HuH-7 (cell line): ENCODE measurements around the gene PCDHGA11.
A peak's percentile ranks its signal among the peaks of the same experiment; 100 is the strongest.
"Not testable (repeated sequence)": the region's sequence is repeated elsewhere in the genome, so short reads cannot be mapped to it uniquely, and the experiment has no call there.

ENCODE experiments used
- DNase-seq: peaks from one replicate; pipeline ENCODE4 v3.0.0; 2011; ENCODE audit warnings: low spot score

PCDHGA11 gene

DNA sequence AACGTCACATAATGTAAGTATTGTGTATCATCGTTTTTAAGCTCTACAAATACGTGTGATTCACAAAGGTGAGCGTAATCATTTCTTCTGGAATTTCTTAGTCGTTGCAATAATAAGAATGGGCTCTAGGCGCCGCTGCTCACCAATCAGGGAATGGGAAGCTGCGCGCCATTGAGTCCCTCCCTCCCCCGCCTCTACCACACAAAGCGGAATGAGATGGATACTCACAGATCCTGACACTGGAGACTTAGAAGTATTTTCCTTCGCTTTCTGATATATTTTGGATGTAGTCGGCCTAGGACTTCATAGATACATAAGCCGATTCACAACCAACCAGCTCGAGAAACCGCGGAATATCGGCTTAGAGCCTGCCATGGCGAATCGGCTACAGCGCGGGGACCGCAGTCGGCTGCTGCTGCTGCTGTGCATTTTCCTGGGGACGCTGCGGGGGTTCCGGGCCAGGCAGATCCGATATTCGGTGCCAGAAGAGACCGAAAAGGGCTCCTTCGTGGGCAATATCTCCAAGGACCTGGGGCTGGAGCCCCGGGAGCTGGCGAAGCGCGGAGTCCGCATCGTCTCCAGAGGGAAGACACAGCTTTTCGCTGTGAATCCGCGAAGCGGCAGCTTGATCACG is at the start of gene PCDHGA11:
Gene PCDHGA11, plus strand, starts transcription at position 197 of the 634 bp plus-strand sequence. Its CDS starts 177 bp downstream, at position 374.
- DNase-seq, result no peak

DNA sequence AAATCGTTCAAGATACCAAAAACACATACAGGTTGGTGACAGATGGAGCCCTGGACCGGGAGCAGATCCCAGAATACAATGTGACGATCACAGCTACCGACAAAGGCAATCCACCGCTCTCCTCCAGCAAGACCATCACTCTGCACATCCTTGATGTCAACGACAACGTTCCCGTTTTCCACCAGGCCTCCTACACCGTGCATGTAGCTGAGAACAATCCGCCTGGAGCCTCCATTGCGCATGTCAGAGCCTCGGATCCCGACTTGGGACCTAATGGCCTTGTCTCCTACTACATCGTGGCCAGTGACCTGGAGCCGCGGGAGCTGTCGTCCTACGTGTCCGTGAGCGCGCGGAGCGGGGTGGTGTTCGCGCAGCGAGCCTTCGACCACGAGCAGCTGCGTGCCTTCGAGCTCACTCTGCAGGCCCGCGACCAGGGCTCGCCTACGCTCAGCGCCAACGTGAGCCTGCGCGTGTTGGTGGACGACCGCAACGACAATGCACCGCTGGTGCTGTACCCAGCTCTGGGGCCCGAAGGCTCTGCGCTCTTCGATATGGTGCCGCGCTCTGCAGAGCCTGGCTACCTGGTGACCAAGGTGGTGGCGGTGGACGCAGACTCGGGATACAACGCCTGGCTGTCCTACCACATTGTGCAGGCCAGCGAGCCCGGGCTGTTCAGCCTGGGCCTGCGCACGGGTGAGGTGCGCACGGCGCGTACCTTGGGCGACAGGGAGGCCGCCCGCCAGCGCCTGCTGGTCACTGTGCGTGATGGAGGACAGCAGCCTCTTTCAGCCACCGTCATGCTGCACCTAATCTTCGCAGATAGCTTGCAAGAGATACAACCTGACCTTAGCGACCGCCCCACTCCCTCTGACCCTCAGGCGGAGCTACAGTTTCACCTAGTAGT is 49.0 kb upstream of the PCDHGA11 start:
- no peak for DNase-seq

DNA sequence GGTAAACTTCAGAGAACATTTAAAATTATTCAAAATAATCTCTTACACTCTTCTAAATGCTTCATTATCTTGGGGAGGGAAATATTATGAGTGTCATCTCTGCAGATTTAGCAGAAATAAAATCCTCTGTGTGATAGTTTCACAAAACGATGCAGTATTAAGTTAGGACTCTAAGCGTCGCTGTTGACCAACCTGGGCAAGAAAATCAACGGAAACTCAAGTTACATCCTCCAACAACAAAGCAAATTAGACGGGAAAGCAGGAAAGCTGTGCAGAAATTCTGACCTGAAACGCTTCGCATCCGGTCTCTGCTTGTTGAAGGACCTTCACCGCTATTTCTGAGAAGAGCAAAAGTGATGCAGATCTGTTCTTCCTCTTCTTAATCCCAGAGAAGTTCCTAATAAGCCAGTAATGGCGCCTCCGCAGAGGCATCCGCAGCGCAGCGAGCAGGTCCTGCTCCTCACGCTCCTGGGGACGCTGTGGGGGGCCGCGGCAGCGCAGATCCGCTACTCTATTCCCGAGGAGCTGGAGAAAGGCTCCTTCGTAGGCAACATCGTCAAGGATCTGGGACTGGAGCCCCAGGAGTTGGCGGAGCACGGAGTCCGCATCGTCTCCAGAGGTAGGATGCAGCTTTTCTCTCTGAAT is 47.1 kb upstream of the PCDHGA11 start, which contains the start of gene PCDHGA6:
Gene PCDHGA6, plus strand, starts transcription at position 219 of the 645 bp plus-strand sequence. Its CDS starts 193 bp downstream, at position 412.
- DNase-seq, result no peak

DNA sequence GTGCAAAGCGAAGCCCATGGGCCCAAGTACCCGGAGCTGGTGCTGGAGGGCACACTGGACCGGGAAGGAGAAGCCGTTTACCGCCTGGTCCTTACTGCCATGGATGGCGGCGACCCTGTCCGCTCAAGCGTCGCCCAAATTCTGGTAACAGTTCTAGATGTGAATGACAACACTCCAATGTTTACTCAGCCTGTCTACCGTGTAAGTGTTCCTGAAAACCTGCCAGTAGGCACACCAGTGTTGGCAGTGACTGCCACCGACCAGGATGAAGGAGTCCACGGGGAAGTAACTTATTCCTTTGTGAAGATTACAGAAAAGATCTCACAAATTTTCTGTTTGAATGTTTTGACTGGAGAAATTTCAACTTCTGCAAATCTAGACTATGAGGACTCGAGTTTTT is 46.2 kb upstream of the PCDHGA11 start:
- DNase-seq, result no peak

DNA sequence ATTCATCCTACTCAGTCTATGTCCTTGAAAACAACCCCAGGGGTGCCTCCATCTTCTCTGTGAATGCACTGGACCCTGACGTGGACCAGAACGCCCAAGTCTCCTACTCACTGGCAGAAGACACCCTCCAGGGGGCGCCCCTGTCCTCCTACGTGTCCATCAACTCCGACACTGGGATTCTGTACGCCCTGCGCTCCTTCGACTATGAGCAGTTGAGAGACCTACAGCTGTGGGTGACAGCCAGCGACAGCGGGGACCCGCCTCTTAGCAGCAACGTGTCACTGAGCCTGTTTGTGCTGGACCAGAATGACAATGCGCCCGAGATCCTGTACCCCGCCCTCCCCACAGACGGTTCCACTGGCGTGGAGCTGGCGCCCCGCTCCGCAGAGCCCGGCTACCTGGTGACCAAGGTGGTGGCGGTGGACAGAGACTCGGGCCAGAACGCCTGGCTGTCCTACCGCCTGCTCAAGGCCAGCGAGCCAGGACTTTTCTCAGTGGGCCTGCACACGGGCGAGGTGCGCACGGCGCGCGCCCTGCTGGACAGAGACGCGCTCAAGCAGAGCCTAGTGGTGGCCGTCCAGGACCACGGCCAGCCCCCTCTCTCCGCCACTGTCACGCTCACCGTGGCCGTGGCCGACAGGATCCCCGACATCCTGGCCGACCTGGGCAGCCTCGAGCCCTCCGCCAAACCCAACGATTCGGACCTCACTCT is 45.3 kb upstream of the PCDHGA11 start:
- not testable (repeated sequence) for DNase-seq

DNA sequence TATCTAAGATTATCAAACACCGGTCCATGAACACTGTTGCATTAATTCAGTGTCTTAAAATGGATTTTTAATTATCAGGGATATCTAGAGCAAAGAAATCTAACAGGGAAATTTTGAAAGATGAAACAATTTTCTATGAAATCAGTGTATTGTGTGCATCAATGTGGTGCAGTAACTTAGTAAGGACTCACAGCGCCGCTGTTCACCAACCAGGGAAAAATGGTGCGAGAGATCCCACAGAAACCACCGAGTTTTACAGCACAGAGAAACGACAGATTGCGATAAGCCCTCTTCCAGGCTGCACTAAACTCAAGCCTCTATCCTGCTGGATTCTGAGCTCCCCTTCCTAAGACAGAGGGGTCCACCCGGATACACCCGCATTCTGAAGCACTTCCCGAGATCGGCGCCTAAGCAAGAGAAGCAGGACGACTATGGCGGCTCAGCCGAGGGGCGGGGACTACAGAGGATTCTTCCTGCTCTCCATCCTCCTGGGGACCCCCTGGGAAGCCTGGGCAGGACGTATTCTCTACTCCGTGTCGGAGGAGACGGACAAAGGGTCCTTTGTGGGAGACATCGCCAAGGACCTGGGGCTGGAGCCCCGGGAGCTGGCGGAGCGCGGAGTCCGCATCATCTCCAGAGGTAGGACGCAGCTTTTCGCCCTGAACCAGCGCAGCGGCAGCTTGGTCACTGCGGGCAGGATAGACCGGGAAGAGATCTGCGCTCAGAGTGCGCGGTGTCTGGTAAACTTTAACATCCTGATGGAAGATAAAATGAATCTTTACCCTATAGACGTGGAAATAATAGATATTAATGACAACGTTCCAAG is 38.2 kb upstream of the PCDHGA11 start, which contains the start of gene PCDHGA7:
Gene PCDHGA7, plus strand, starts transcription at position 274 of the 826 bp plus-strand sequence. Its CDS starts 158 bp downstream, at position 432.
- peak; percentile 70 for DNase-seq

DNA sequence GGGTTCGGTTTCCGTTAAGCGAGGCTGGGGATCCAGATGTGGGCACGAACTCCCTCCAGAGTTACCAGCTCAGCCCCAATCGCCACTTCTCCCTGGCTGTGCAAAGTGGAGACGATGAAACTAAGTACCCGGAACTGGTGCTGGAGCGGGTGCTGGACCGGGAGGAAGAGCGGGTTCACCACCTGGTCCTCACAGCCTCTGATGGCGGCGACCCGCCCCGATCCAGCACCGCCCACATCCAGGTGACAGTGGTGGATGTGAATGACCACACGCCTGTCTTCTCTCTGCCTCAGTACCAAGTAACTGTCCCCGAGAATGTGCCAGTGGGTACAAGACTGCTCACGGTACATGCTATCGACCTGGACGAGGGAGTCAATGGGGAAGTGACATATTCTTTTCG is 37.5 kb upstream of the PCDHGA11 start:
- DNase-seq, result no peak

DNA sequence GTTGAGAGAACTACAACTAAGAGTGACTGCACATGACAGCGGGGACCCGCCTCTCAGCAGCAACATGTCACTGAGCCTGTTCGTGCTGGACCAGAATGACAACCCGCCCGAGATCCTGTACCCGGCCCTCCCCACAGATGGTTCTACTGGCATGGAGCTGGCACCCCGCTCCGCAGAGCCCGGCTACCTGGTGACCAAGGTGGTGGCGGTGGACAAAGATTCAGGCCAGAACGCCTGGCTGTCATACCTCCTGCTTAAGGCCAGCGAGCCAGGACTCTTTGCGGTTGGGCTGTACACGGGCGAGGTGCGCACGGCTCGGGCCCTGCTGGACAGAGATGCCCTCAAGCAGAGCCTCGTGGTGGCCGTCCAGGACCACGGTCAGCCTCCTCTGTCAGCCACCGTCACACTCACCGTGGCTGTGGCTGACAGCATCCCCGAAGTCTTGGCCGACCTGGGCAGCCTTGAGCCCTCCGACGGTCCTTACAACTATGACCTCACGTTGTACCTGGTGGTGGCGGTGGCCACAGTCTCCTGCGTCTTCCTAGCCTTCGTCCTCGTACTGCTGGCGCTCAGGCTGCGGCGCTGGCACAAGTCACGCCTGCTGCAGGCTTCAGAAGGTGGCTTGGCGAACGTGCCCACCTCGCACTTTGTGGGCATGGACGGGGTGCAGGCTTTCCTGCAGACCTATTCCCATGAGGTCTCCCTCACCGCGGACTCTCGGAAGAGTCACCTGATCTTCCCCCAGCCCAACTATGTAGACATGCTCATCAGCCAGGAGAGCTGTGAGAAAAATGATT is 36.2 kb upstream of the PCDHGA11 start:
- no peak for DNase-seq

DNA sequence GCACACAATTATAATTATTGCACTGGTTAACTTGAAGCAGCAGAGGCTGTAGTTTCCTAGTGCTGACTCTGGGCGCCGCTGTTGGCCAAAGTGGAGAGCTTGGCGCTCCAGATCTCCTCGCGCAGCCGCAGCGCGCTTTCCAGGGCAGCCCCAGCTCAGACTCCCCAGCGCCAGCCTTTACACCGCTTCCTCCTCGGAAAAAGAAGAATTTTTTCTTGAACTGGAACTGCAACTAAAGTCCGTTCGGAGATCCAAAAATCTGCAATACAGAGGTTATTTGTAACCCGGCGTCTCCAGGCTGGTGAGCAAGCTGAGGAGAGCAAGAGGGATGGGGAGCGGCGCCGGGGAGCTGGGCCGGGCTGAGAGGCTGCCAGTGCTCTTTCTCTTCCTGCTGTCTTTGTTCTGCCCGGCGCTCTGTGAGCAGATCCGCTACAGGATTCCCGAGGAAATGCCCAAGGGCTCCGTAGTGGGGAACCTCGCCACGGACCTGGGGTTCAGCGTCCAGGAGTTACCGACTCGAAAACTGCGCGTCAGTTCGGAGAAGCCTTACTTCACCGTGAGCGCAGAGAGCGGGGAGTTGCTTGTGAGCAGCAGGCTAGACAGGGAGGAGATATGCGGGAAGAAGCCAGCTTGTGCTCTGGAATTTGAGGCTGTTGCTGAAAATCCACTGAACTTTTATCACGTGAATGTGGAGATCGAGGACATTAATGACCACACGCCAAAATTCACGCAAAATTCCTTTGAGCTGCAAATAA is 33.1 kb upstream of the PCDHGA11 start, which contains the start of gene PCDHGB4:
Gene PCDHGB4, plus strand, starts transcription at position 142 of the 755 bp plus-strand sequence. Its CDS starts 187 bp downstream, at position 329.
- not testable (repeated sequence) for DNase-seq

DNA sequence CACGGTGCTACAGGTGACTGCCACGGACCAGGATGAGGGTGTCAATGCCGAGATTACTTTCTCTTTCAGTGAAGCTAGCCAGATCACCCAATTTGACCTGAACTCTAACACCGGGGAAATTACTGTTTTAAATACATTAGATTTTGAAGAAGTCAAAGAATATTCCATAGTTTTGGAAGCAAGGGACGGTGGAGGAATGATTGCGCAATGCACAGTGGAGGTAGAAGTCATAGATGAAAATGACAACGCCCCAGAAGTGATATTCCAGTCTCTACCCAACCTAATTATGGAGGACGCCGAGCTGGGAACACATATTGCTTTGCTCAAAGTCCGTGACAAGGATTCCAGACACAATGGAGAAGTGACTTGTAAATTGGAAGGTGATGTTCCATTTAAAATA is 32.2 kb upstream of the PCDHGA11 start:
- no peak for DNase-seq

DNA sequence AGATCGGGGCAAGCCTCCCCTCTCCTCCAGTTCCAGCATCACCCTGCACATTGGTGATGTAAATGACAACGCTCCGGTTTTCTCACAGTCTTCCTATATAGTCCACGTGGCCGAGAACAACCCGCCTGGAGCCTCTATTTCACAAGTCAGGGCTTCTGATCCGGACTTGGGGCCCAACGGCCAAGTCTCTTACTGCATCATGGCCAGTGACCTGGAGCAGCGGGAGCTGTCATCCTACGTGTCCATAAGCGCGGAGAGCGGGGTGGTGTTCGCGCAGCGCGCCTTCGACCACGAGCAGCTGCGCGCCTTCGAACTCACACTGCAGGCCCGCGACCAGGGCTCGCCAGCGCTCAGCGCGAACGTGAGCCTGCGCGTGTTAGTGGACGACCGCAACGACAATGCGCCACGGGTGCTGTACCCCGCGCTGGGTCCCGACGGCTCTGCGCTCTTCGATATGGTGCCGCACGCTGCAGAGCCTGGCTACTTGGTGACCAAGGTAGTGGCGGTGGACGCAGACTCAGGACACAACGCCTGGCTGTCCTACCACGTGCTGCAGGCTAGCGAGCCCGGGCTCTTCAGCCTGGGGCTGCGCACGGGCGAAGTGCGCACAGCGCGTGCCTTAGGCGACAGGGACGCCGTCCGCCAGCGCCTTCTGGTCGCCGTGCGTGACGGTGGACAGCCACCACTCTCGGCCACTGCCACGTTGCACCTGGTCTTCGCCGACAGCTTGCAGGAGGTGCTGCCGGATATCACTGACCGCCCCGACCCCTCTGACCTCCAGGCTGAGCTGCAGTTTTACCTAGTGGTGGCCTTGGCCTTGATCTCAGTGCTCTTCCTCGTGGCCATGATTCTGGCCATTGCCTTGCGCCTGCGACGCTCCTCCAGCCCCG is 31.5 kb upstream of the PCDHGA11 start:
- DNase-seq, result no peak

DNA sequence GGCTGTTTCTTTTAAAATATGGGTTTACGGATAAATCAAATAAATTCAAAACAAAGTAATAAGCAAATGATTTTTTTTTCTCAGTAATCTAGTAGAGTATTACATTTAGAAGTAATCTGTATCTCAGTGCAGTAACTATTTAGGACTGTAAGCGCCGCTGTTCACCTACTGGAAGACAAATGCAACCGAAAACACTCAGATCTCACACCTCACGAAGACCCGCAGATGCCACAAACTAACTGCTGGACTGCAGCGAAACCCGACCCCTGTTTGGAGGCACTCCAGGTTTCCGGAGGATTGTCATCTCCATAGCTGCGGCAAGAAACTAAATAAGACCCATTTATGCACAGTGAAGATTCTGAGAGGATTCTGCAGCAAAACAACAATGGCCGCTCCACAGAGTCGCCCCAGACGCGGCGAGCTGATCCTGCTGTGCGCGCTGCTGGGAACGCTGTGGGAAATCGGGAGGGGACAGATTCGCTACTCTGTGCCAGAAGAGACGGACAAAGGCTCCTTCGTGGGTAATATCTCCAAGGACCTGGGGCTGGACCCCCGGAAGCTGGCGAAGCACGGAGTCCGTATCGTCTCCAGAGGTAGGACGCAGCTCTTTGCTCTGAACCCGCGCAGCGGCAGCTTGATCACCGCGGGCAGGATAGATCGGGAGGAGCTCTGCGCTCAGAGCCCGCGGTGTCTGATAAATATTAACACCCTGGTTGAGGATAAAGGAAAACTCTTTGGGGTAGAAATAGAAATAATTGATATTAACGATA is 28.2 kb upstream of the PCDHGA11 start, which contains the start of gene PCDHGA8:
Gene PCDHGA8, plus strand, starts transcription at position 205 of the 770 bp plus-strand sequence. Its CDS starts 181 bp downstream, at position 386.
- no peak for DNase-seq

DNA sequence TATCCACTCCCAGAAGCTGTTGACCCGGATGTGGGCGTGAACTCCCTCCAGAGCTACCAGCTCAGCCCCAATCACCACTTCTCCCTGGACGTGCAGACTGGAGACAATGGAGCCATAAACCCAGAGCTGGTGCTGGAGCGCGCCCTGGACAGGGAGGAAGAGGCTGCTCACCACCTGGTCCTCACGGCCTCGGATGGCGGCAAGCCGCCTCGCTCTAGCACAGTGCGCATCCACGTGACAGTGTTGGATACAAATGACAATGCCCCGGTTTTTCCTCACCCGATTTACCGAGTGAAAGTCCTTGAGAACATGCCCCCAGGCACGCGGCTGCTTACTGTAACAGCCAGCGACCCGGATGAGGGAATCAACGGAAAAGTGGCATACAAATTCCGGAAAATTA is 27.6 kb upstream of the PCDHGA11 start:
- DNase-seq, result no peak

DNA sequence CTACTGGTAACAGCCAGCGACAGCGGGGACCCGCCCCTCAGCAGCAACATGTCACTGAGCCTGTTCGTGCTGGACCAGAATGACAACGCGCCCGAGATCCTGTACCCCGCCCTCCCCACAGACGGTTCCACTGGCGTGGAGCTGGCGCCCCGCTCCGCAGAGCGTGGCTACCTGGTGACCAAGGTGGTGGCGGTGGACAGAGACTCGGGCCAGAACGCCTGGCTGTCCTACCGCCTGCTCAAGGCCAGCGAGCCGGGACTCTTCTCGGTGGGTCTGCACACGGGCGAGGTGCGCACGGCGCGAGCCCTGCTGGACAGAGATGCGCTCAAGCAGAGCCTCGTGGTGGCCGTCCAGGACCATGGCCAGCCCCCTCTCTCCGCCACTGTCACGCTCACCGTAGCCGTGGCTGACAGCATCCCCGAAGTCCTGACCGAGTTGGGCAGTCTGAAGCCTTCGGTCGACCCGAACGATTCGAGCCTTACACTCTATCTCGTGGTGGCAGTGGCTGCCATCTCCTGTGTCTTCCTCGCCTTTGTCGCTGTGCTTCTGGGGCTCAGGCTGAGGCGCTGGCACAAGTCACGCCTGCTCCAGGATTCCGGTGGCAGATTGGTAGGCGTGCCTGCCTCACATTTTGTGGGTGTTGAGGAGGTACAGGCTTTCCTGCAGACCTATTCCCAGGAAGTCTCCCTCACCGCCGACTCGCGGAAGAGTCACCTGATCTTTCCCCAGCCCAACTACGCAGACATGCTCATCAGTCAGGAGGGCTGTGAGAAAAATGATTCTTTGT is 26.3 kb upstream of the PCDHGA11 start:
- DNase-seq, result not testable (repeated sequence)

DNA sequence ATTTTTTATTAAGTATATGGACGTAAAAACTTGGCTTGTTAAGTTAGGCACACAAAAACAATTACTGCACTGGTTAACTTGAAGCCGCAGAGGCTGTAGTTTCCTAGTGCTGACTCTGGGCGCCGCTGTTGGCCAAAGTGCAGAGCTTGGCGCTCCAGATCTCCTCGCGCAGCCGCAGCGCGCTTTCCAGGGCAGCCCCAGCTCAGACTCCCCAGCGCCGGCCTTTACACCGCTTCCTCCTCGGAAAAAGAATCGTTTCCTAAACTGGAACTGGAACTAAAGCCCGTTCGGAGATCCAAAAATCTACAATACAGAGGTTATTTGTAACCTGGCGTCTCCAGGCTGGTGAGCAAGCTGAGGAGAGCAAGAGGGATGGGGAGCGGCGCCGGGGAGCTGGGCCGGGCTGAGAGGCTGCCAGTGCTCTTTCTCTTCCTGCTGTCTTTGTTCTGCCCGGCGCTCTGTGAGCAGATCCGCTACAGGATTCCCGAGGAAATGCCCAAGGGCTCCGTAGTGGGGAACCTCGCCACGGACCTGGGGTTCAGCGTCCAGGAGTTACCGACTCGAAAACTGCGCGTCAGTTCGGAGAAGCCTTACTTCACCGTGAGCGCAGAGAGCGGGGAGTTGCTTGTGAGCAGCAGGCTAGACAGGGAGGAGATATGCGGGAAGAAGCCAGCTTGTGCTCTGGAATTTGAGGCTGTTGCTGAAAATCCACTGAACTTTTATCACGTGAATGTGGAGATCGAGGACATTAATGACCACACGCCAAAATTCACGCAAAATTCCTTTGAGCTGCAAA is 22.9 kb upstream of the PCDHGA11 start, which contains the start of gene PCDHGB5:
Gene PCDHGB5, plus strand, starts transcription at position 192 of the 796 bp plus-strand sequence. Its CDS starts 181 bp downstream, at position 373.
- DNase-seq, result peak; percentile 74
